Posterior cingulate gyrus (tissue), 11 donors: Measurements from ENCODE around the gene FASTK.

Source experiments
- DNase-seq, 10 donors: peaks; one replicate each; pipeline versions ENCODE4 v3.0.0 to v3.0.0-alpha.2; 2020 to 2021; ENCODE audit warnings: mixed read lengths in 3 of 10
- intact Hi-C: fragments of 100-400 bp; cut with DNase I; formaldehyde crosslinking; loops from one replicate; pipeline ENCODE4 v1.15.1; 2023

The FASTK gene, protein sequence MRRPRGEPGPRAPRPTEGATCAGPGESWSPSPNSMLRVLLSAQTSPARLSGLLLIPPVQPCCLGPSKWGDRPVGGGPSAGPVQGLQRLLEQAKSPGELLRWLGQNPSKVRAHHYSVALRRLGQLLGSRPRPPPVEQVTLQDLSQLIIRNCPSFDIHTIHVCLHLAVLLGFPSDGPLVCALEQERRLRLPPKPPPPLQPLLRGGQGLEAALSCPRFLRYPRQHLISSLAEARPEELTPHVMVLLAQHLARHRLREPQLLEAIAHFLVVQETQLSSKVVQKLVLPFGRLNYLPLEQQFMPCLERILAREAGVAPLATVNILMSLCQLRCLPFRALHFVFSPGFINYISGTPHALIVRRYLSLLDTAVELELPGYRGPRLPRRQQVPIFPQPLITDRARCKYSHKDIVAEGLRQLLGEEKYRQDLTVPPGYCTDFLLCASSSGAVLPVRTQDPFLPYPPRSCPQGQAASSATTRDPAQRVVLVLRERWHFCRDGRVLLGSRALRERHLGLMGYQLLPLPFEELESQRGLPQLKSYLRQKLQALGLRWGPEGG

DNA sequence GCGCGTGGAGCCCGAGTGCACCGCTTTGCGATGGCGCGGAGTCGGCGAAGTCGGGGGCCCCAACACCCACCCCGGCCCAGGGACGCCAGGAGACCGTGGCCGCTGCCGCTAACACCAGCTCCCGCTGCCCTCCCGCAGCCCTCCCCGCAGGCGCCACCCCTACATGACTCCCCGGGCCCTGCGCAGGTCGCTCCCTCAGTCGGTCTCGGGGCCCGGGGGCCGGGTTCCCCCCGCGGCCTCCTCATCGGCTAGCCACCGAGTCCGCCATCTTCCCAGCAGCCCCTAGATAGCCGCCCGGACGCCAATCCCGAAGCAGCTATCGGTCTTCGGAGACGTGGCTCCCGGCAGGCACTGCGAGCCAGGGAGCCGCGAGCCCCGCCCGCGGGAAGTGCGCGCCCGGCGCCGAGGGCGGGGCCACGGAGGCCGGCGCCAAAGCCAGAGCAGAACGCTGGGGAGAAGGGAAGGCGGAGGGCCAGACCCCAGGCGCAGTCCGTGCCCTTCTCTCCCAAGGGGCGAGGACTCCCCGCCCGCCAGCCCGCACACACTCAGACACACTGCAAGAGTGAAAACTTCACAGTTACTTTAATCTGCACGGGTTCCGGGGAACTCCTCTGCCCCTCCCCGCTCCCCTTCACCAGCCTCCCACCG, at the start of gene FASTK:
Gene FASTK, minus strand, starts transcription at position 288 of the 648 bp plus-strand sequence. Its CDS starts 43 bp downstream, at position 245.
- DNase-seq: peak; percentile 90 to 99 (median 94)
- intact Hi-C loops: loop anchor here (1.0 to 5.0 kb wide), 2 partner anchors 22 to 42 kb away; no protein-coding TSS in a partner anchor

DNA sequence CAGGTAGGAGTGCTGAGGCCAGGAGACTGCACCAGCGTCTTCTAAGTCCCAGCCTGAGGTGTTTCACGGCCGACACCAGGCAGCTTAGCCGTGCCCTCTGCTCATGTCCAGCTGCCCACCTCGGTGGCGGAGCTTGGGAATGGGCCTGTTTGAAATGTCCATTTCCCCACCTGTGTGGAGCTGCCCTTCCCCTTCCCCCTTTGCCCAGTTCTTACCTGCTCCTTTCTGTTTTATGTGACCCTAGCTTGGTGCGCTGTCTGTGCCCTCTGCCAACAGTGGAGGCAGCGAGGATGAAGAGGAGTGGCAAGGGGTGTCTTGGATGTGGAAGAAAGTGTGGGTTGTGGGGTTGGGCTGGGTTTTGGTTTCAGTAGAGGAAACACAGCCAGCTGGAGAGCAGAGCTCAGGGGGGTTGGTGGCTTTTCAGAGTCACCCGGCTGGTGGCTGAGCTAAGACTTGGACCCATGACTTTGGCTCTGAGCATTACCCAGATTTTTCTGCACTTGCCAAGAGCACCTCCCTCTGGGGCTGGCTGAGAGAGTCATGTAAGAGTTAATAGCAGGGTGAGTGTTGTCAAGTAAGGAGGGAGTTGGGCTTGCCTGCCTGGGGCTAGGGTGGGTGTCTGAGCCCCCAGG, 49.5 kb upstream of the FASTK start:
- DNase-seq: peak in 2 of 10 donors; percentile 32 to 61
- intact Hi-C loops: loop anchor here (10.0 kb wide), 1 partner anchor 175 kb away; no protein-coding TSS in a partner anchor

- no peak for DNase-seq
- intact Hi-C loops: loop anchor here (10.0 kb wide), 1 partner anchor 175 kb away; no protein-coding TSS in a partner anchor
These were observed 48.7 kb upstream of the FASTK start for GRCh38 chr7:151129117-151129959.

- DNase-seq: peak in 1 of 10 donors; percentile 59
- intact Hi-C loops: loop anchor here (10.0 kb wide), 1 partner anchor 176 kb away; no protein-coding TSS in a partner anchor
These were observed 48.1 kb upstream of the FASTK start for GRCh38 chr7:151128716-151129115.

GRCh38 chr7:151128144-151128543, 47.5 kb upstream of the FASTK start:
- intact Hi-C loops: loop anchor here (10.0 kb wide), 1 partner anchor 177 kb away; no protein-coding TSS in a partner anchor
- peak in 2 of 10 donors; percentile 47 to 67 for DNase-seq

GRCh38 chr7:151126491-151127137, 46.0 kb upstream of the FASTK start:
- peak in 1 of 10 donors; percentile 79 for DNase-seq
- intact Hi-C loops: loop anchor here (10.0 kb wide), 1 partner anchor 178 kb away; no protein-coding TSS in a partner anchor

DNA sequence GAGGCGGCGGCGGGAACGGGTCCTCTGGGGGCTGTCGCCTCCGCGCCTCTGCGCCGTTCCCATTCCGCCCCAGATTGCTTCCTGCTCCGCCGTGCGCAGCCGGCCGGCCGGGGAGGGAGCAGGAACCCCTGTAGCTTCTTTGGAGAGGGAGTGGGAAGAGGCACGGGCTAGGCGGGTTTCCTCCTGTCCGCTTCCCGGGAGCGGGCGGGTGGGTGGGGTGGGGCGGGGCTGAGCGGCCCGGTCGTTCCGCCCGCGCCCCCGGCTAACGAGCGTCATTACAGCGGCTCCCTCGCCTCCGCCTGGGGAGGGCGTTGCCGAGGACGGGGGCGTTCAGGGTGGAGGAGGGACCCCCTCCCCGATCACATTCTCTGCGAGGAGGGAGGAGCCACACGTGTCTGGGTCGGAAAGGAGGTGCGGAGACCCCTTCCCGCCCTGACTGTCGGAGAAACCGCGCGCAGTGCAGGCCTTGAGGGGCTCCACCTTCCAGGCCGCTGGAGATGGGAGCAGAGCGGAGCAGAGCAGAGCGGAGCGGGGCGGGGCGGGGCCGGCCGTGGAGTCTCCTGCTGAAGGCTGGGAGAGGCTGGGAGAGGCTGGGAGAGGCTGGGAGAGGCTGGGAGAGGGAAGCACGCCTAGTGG, 45.4 kb upstream of the FASTK start:
- DNase-seq: peak in 1 of 10 donors; percentile 83
- intact Hi-C loops: loop anchor here (10.0 kb wide), 1 partner anchor 179 kb away; no protein-coding TSS in a partner anchor

DNA sequence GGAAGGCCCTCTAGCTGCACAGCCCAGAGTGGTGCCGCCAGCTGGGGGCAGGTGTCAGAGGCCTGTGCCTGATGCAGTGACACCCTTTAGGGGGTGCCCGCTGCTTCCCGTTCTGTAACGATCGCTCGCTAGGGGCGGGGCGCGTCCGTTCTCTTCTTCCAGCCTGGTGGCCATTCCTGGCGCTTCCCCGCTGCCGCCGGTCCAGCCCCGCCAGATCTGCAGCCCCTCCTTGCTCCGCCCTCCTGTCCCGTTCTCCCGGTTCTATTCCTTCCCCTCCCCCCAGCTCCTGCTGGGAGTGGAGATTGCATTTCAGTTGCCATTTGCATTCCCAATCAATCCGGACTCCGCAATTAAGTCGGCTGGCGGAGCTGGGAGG, 44.8 kb upstream of the FASTK start:
- intact Hi-C loops: loop anchor here (10.0 kb wide), 1 partner anchor 179 kb away; no protein-coding TSS in a partner anchor
- no peak for DNase-seq

DNA sequence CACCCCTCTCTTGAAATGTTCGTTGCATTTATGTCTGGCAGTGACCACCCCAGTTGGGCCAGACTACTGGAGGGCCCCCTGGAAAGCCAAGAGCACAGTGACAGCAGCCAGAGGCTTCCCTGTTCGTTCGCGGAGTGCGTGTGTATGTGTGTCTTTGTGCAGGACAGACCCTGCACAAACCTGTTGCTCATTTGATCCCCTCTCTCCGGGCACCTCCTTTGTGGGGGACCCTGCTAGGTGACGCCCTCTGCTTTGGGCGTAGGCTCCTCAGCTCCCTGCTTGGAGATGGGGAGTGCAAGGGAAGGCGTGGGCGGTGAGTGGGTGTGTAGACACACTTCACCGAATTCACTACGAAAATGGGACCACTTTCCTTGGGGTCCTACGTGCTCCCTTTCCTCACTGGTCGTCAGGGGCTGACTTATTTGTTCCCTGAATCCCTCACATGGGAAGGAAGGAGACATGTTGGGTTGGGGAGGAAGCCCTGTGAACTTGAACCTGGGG, 44.3 kb upstream of the FASTK start:
- no peak for DNase-seq
- intact Hi-C loops: loop anchor here (1.0 to 10.0 kb wide), 4 partner anchors 43 to 180 kb away; partner anchors contain the start of genes FASTK, SMARCD3 and TMUB1

DNA sequence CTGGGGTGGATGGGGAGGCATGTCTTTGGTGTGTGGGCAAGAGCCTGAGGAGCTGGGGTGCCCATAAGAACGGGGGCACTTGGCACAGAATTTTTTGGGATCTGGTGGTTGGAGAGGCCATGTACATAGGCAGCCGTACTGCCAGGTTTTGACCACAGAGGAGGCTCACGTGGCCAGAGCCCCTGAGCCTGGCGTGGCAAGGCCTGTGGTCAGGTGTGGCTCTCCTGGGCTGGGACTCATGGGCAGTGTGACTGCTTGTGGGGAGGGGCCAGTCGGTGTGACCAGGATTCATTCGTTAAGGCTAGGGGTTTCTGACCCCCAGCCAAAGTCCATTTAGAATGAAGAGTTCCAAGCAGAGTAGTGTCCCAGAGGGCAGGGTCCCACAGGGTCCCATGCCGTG, 43.9 kb upstream of the FASTK start:
- intact Hi-C loops: loop anchor here (1.0 to 10.0 kb wide), 4 partner anchors 42 to 180 kb away; partner anchors contain the start of genes FASTK, SMARCD3 and TMUB1
- no peak for DNase-seq

DNA sequence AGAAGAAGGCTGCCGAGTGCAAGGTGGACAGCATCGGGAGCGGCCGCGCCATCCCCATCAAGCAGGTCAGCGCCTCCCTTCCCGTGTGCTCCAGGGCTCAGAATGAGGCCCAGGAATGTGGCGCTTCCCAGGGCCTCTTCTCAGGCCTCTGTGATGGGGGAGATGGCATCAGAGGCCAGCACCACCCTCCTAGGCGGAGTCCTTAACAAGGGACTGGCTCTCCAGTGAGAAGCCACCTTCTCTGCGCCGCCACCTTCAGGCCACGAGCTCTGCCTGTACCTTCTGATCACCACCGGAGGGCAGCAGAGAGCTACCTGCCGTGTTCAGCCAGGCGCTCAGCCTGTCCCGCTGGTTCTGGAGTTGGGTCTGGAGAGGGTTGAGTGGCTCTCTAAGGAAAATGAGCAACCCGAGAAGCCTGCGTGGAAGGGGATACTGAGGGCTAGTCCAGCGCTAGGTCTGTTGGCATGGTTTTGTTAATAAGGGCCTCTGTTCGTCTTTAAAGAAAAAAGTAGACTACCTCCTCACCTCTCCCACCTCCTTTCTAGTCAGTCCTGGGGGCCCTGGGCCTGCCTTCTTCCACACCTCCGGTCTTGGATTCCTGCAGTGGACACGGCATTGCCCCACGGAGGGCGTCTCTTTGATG, 43.3 kb upstream of the FASTK start:
- peak; percentile 78 to 98 (median 89) for DNase-seq
- intact Hi-C loops: loop anchor here (1.0 to 10.0 kb wide), 4 partner anchors 42 to 181 kb away; partner anchors contain the start of genes FASTK, SMARCD3 and TMUB1

DNA sequence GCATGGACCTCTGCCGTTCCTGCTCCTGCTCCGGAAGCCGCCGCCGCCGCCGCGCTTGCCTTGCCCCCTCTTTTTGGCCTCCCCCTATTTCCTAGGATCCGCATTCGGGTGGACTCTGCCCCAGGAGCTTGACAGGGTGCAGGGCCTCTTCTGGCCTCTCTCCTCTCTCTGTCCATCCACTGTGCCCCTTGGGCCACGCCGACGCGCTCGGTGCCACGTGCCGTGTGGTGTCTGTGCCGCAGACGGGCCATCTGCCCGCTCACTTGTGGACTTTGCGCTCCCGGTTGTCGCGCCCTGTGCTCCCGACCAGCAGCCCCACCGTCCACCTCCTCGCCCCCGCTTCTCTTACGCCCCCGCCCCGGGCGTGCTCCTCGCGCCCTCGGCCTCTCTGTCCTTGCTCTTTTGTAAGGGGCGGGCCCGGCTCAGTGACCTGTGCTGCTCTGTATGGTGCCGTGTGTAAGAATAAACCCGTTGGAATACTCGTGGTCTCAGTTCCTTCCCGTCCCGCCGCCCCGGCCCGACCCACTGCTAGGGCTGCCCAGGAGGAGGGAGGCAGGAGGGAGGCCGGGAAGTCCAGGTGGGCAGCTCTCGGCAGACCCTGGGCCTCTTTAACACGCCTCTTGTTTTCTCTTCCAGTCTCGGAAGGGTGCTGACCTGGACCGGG, 42.7 kb upstream of the FASTK start:
- intact Hi-C loops: loop anchor here (5.0 to 10.0 kb wide), 3 partner anchors 41 to 182 kb away; partner anchors contain the start of genes FASTK, SMARCD3 and TMUB1
- no peak for DNase-seq

DNA sequence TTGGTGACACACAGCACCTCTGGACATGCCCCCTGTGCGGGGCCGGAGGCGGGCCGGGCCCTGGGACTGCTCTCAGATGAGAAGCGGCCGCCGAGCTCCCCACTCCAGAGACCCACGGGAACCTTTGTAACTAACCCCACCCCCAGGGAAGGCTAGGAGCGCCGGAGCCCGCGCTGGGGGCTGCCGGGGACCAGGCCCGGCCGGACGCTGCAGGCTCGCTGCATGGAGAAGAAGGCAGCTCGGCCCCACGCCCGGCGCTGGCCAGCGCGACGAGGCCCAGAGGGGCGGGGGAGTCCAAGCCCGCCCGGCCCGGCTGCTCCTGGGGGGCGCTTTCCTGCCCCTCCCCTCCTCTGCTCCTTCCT, 42.2 kb upstream of the FASTK start:
- intact Hi-C loops: loop anchor here (5.0 to 10.0 kb wide), 3 partner anchors 40 to 182 kb away; partner anchors contain the start of genes FASTK, SMARCD3 and TMUB1
- DNase-seq: no peak

GRCh38 chr7:151122276-151122675, 41.7 kb upstream of the FASTK start:
- intact Hi-C loops: loop anchor here (5.0 to 10.0 kb wide), 3 partner anchors 40 to 183 kb away; partner anchors contain the start of genes FASTK, SMARCD3 and TMUB1
- DNase-seq: peak in 4 of 10 donors; percentile 48 to 92 (median 72)

- intact Hi-C loops: loop anchor here (5.0 to 10.0 kb wide), 3 partner anchors 39 to 183 kb away; partner anchors contain the start of genes FASTK, SMARCD3 and TMUB1
These were observed 41.0 kb upstream of the FASTK start for GRCh38 chr7:151121380-151122170.

More at GRCh38 chr7:151121380-151122170, 41.0 kb upstream of the FASTK start:
- no peak for DNase-seq
